Endothelial cell of umbilical vein (primary cell): ENCODE results near the gene DHCR7. TPM values are rescaled to one million over a fixed set of nuclear protein-coding genes. Genes with fewer than 3 reads are reported as not detected.
A peak's percentile ranks its signal among the peaks of the same experiment; 100 is the strongest.

ENCODE experiments used
- BruUV-seq: library from RNA; stranded (reverse); fragments of 400-500 nt; replicated peaks from 2 replicates; lab custom pipeline; 2021; lab: Mats Ljungman, UMichigan
- CTCF ChIA-PET: fragments of 300-600, 350-600 bp; sonication (Branson Sonifier 250); formaldehyde crosslinking; loops from one replicate; lab custom pipeline; 2021; ENCODE audit warnings: antibody characterized with exemption, inconsistent platforms; lab: Charles Lee
- POLR2A ChIA-PET: fragments of 300-600, 350-600 bp; sonication (Branson Sonifier 250); formaldehyde crosslinking; loops from one replicate; lab custom pipeline; 2021; ENCODE audit warnings: antibody characterized with exemption, inconsistent platforms; lab: Charles Lee
- DNase-seq: peaks from one replicate; pipeline ENCODE4 v3.0.0-alpha.2; 2011; ENCODE audit warnings: low read depth, low spot score
- FAIRE-seq: peaks from 2 replicates; lab custom pipeline; 2011; peaks lifted over from hg19 to GRCh38; lab: Jason Lieb, UNC
- H2AFZ ChIP-seq: 2 replicates; pipeline ENCODE4 v1.6.0; 2012; ENCODE audit warnings: low read depth, low read length, control low read depth, inconsistent platforms
- H3K27ac ChIP-seq: 2 replicates; pipeline ENCODE4 v1.5.1; 2011; ENCODE audit warnings: low read depth, mild to moderate bottlenecking, control low read depth, low read length, moderate library complexity; ENCODE audit not compliant: insufficient read depth
- H3K27me3 ChIP-seq, 2 experiments: 2 replicates each; pipeline versions ENCODE4 v1.6.0 to v1.6.1; 2011; ENCODE audit warnings: low read length in 2 of 2, mixed read lengths in 1 of 2; ENCODE audit not compliant: control insufficient read depth in 2 of 2, insufficient read depth in 2 of 2
- H3K36me3 ChIP-seq, 2 experiments: 2 replicates in 1 of 2; 3 replicates in 1 of 2; pipeline ENCODE4 v1.5.1; 2011; ENCODE audit warnings: low read length in 2 of 2, mild to moderate bottlenecking in 1 of 2, moderate library complexity in 1 of 2; ENCODE audit not compliant: control insufficient read depth in 2 of 2, insufficient read depth in 2 of 2; ENCODE audit errors: extremely low read depth in 1 of 2
- H3K4me1 ChIP-seq: 3 replicates; pipeline ENCODE4 v1.5.1; 2011; ENCODE audit warnings: mild to moderate bottlenecking, low read length; ENCODE audit not compliant: control insufficient read depth, insufficient read depth; ENCODE audit errors: extremely low read depth
- H3K4me2 ChIP-seq: 2 replicates; pipeline ENCODE4 v1.6.1; 2011; ENCODE audit warnings: low read length, control low read depth, mixed read lengths; ENCODE audit not compliant: insufficient read depth
- H3K4me3 ChIP-seq, 3 experiments: fragments of 200-600 bp in 1 of 3; sonication (generic), shearing (Covaris generic) in 1 of 3; replicated peaks in 1 of 3; 2 replicates each; pipeline ENCODE4 v1.5.1; 2011 to 2016; ENCODE audit warnings: control low read depth in 3 of 3, low read length in 3 of 3, mild to moderate bottlenecking in 2 of 3, inconsistent platforms in 1 of 3, low read depth in 1 of 3, moderate library complexity in 1 of 3; ENCODE audit not compliant: insufficient read depth in 1 of 3
- H3K79me2 ChIP-seq: 2 replicates; pipeline ENCODE4 v1.6.0; 2012; ENCODE audit warnings: low read length, inconsistent platforms; ENCODE audit not compliant: control insufficient read depth, insufficient read depth
- H3K9ac ChIP-seq: replicated peaks from 2 replicates; pipeline ENCODE3; 2011; ENCODE audit warnings: low read length, control low read depth; ENCODE audit not compliant: insufficient read depth; ENCODE audit errors: extremely low read depth
- H3K9me1 ChIP-seq: replicated peaks from 3 replicates; pipeline ENCODE4 v1.6.0; 2011; ENCODE audit warnings: mild to moderate bottlenecking, low read length; ENCODE audit not compliant: control insufficient read depth, insufficient read depth; ENCODE audit errors: extremely low read depth
- H3K9me3 ChIP-seq: replicated peaks from 2 replicates; pipeline ENCODE4 v1.5.1; 2012; ENCODE audit warnings: low read length, inconsistent platforms; ENCODE audit not compliant: control insufficient read depth, insufficient read depth
- H4K20me1 ChIP-seq: replicated peaks from 2 replicates; pipeline ENCODE3; 2011; ENCODE audit warnings: mild to moderate bottlenecking, low read length; ENCODE audit not compliant: control insufficient read depth, insufficient read depth; ENCODE audit errors: extremely low read depth
- CTCF ChIP-seq, 2 donors: IDR thresholded peaks; 1 replicate in 1 of 2; 2 replicates in 1 of 2; pipeline ENCODE4 v1.5.1; 2011; ENCODE audit warnings: low read length in 2 of 2, mild to moderate bottlenecking in 2 of 2, moderate library complexity in 2 of 2, control low read depth in 1 of 2, inconsistent platforms in 1 of 2, low read depth in 1 of 2; ENCODE audit not compliant: insufficient read depth in 1 of 2; ENCODE audit errors: extremely low read depth in 1 of 2
- EZH2 ChIP-seq: IDR thresholded peaks from 2 replicates; pipeline ENCODE4 v1.6.1; 2012; ENCODE audit warnings: borderline replicate concordance, low read depth, mild to moderate bottlenecking, moderate library complexity, low read length, inconsistent platforms; ENCODE audit not compliant: severe bottlenecking
- FOS ChIP-seq: IDR thresholded peaks from 2 replicates; pipeline ENCODE4 v1.6.1; 2011; ENCODE audit warnings: mild to moderate bottlenecking, low read length, moderate library complexity, borderline replicate concordance; ENCODE audit not compliant: insufficient read depth
- GATA2 ChIP-seq: IDR thresholded peaks from 2 replicates; pipeline ENCODE4 v1.7.0; 2011; ENCODE audit warnings: low read depth, mild to moderate bottlenecking, moderate library complexity, mixed read lengths, low read length; ENCODE audit not compliant: insufficient read length, insufficient read depth
- JUN ChIP-seq: IDR thresholded peaks from 2 replicates; pipeline ENCODE4 v1.6.1; 2011; ENCODE audit warnings: borderline replicate concordance, low read depth; ENCODE audit not compliant: insufficient read length, insufficient read depth
- MAX ChIP-seq: IDR thresholded peaks from 2 replicates; pipeline ENCODE4 v1.6.1; 2011; ENCODE audit not compliant: insufficient read depth, insufficient read length
- MYC ChIP-seq: IDR thresholded peaks from one replicate; pipeline ENCODE4 v1.6.1; 2011; ENCODE audit warnings: mild to moderate bottlenecking, low read depth, low read length
- POLR2A ChIP-seq: IDR thresholded peaks from 2 replicates; pipeline ENCODE4 v1.6.1; 2012; ENCODE audit warnings: low read depth, mild to moderate bottlenecking, control low read depth, low read length
- POLR2AphosphoS5 ChIP-seq: IDR thresholded peaks from 2 replicates; pipeline ENCODE4 v1.6.1; 2012; ENCODE audit warnings: low read depth, mild to moderate bottlenecking, control low read depth, low read length, moderate library complexity; ENCODE audit not compliant: insufficient read depth
- dilution Hi-C: fragments of 300-500 bp; cut with MboI; formaldehyde crosslinking; loops from one replicate; pipeline ENCODE4 v1.15.0; 2019; ENCODE audit warnings: low sequenced_read_pairs; ENCODE audit not compliant: extremely low pct_ligation_motif_present
- intact Hi-C: fragments of 100-400 bp; cut with micrococcal nuclease; formaldehyde crosslinking; loops from one replicate; pipeline ENCODE4 v1.10.0; 2022
- polyA plus RNA-seq, 4 experiments: library from polyadenylated mRNA; depleted of rRNA in 3 of 4; stranded (reverse) in 3 of 4; unstranded in 1 of 4; fragments of >200 nt; gene quantifications; 2 replicates each; pipeline versions ENCODE4 v1.2.1 to v1.2.3, GENCODE V29; 2011 to 2012; ENCODE audit warnings: missing spikeins in 1 of 4
- total RNA-seq: library from RNA; stranded (reverse); gene quantifications from 2 replicates; pipeline ENCODE4 v1.2.3, GENCODE V29; 2021

DHCR7 gene
- total and polyA plus RNA-seq, 2 donors (not counting 3 experiments of a cell fraction or from before 2014, with no cell fraction given): 171 to 175 TPM

GRCh38 chr11:71435278-71435951 lies 12.8 kb downstream of the DHCR7 start:
- FAIRE-seq: no peak
- no TSS peak for BruUV-seq

GRCh38 chr11:71434576-71435130 lies 13.5 kb downstream of the DHCR7 start:
- H3K27me3 ChIP-seq: no peaks in the 10 kb centered on the region
- H3K4me2 ChIP-seq: no peak overlapping the region
- H3K9me1 ChIP-seq: no peaks in the 10 kb centered on the region
- FAIRE-seq (no peak), DNase-seq (no peak)
- no peak overlapping the region for H2AFZ ChIP-seq
- no peak overlapping the region for H3K4me3 ChIP-seq
- H3K4me1 ChIP-seq: no peaks in the 10 kb centered on the region
- H3K27ac ChIP-seq: no peak overlapping the region
- intact Hi-C loops (no loop called here), dilution Hi-C loops (no loop called here)
- TSS peak; percentile 66 for BruUV-seq
- H3K9ac ChIP-seq: no peak overlapping the region
- no peaks in the 10 kb centered on the region for H3K79me2 ChIP-seq
- CTCF ChIA-PET: no interaction called here
- no peaks in the 10 kb centered on the region for H4K20me1 ChIP-seq
- POLR2A ChIA-PET: no interaction called here
- peaks cover 2 to 29% of the 10 kb centered on the region in 2 experiments for H3K36me3 ChIP-seq
- H3K9me3 ChIP-seq: no peaks in the 10 kb centered on the region
- TF ChIP-seq POLR2AphosphoS5 (no peak), CTCF (IDR thresholded peaks at IDR 0.05; ENCODE audit: extremely low read depth in 1 of 2, insufficient read depth in 1 of 2, low read depth in 1 of 2, low read length in 2 of 2) (no peak), EZH2 (no peak), GATA2 (no peak), MAX (no peak), POLR2A (no peak), FOS (no peak), MYC (no peak), JUN (no peak)

More at GRCh38 chr11:71435278-71435951, 12.8 kb downstream of the DHCR7 start:
- ChIA-PET CTCF (no interaction called here), POLR2A (no interaction called here)
- Histone ChIP-seq H3K4me1 (no peaks in the 10 kb centered on the region), H4K20me1 (no peaks in the 10 kb centered on the region), H3K4me2 (no peak overlapping the region), H3K27ac (no peak overlapping the region), H3K4me3 (no peak overlapping the region), H3K9me1 (no peaks in the 10 kb centered on the region), H3K9ac (no peak overlapping the region), H3K27me3 (no peaks in the 10 kb centered on the region), H3K79me2 (no peaks in the 10 kb centered on the region), H3K36me3 (peaks cover 2 to 33% of the 10 kb centered on the region in 2 experiments), H3K9me3 (no peaks in the 10 kb centered on the region), H2AFZ (no peak overlapping the region)
- intact Hi-C loops: no loop called here
- no peak for TF ChIP-seq MYC
- no peak for DNase-seq
- dilution Hi-C loops: no loop called here
